Stimulated activated naive B cell treated with anti-CD40 and anti-IgM and Interleukin-4, amounts not matched to agents 10 μg/mL and 1 μg/mL and 100 μg/mL, for 72 hours (primary cell): Measurements from ENCODE around the gene DNMT3L.
"Not testable (repeated sequence)": the region's sequence is repeated elsewhere in the genome, so short reads cannot be mapped to it uniquely, and the experiment has no call there.

Source experiments
- ATAC-seq, 2 donors: fragments of 150-1000 bp; cut with Tn5 transposase; replicated peaks; 2 replicates each; pipeline ENCODE4 v1.10.0; 2021; ENCODE audit warnings: moderate library complexity in 1 of 2
- DNase-seq: peaks from one replicate; pipeline ENCODE4 v3.0.0; 2021
- H3K27ac Mint-ChIP-seq: one replicate; pipeline ENCODE4 v1.8.0; 2022; ENCODE audit warnings: mild to moderate bottlenecking, mixed read lengths
- H3K27me3 Mint-ChIP-seq, 2 donors: one replicate each; pipeline ENCODE4 v1.8.0; 2022; ENCODE audit warnings: mixed read lengths in 2 of 2
- H3K36me3 Mint-ChIP-seq, 2 donors: one replicate each; pipeline ENCODE4 v1.8.0; 2022; ENCODE audit warnings: mixed read lengths in 2 of 2, mild to moderate bottlenecking in 1 of 2
- H3K4me1 Mint-ChIP-seq, 2 donors: one replicate each; pipeline ENCODE4 v1.8.0; 2022; ENCODE audit warnings: mixed read lengths in 2 of 2, mild to moderate bottlenecking in 1 of 2
- H3K4me3 Mint-ChIP-seq, 2 donors: one replicate each; pipeline ENCODE4 v1.8.0; 2022; ENCODE audit warnings: mild to moderate bottlenecking in 2 of 2, mixed read lengths in 2 of 2, moderate library complexity in 1 of 2
- H3K9me3 Mint-ChIP-seq, 2 donors: one replicate each; pipeline ENCODE4 v1.8.0; 2022; ENCODE audit warnings: mixed read lengths in 2 of 2, mild to moderate bottlenecking in 1 of 2

DNMT3L gene

GRCh38 chr21:44259082-44259705, 2.5 kb downstream of the DNMT3L start:
- no peaks in the 10 kb centered on the region for H3K9me3 Mint-ChIP-seq
- H3K4me3 Mint-ChIP-seq = no peak overlapping the region
- peaks cover 4 to 5% of the 10 kb centered on the region in 2 donors for H3K4me1 Mint-ChIP-seq
- H3K27ac Mint-ChIP-seq = no peak overlapping the region
- H3K27me3 Mint-ChIP-seq = no peaks in the 10 kb centered on the region
- H3K36me3 Mint-ChIP-seq = no peaks in the 10 kb centered on the region
- DNase-seq = no peak
- ATAC-seq = no peak

DNA sequence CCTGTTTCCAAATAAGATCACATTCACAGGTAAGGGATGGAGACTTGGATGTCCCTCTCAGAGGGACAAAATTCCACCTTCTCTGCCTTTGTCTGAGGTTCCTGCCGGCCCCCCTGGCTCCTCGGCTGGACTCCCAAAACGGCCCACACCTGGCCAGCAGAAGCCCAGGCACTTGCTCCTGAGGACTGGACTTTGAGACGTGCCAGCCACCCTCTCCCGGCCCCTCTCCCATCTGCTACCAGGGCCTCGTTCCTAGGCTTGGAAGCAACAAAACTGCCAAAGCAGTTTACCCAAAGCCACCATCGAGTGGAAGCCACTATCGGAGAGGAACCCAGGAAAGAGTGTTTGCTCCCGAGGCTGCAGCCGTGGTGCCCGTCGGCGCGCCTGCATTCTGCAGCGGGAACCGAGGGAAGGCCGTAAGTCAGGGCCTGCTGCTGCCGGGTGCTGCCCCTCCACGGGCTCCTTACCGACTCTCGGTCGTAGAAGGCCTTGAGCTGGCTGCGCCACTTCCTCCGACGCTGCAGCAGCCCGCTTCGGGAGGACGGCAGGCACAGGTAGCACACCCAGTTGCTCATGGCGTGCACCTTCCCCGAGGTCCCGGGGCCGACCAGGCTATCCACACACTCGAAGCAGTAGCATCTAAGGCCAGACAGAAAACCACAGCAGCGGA, 3.5 kb downstream of the DNMT3L start:
- peaks cover 4 to 5% of the 10 kb centered on the region in 2 donors for H3K4me1 Mint-ChIP-seq
- no peak for DNase-seq
- H3K27me3 Mint-ChIP-seq = no peaks in the 10 kb centered on the region
- no peaks in the 10 kb centered on the region for H3K36me3 Mint-ChIP-seq
- H3K9me3 Mint-ChIP-seq = no peaks in the 10 kb centered on the region
- no peak overlapping the region for H3K4me3 Mint-ChIP-seq
- no peak for ATAC-seq
- H3K27ac Mint-ChIP-seq = no peak overlapping the region

DNA sequence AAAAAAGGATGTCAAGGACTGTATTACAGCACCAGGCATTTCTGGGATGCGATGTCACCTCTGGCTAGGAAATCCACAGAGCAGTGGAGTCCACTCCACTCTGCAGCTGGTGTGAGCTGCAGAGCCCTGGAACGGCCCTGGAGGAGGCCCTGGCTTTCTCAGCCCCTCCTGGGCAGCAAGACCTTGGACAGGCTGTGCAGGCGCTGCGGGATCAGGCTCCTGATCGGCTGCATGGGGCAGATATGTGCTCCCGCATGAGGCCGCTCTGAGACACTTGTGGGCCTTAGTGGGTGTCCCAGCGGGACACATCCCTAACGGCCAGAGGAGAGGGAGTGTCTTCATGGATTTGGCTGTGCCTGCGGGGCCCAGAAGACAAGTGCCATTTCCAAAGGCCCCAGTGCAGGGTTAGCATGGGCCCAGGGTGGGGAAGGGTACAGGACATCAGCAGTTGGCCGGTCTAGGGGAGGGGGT, 6.2 kb downstream of the DNMT3L start:
- Mint-ChIP-seq H3K36me3 (no peaks in the 10 kb centered on the region), H3K4me3 (no peak overlapping the region), H3K27me3 (no peaks in the 10 kb centered on the region), H3K27ac (no peak overlapping the region), H3K4me1 (peaks cover 4 to 5% of the 10 kb centered on the region in 2 donors), H3K9me3 (no peaks in the 10 kb centered on the region)
- no peak for DNase-seq
- no peak for ATAC-seq

DNA sequence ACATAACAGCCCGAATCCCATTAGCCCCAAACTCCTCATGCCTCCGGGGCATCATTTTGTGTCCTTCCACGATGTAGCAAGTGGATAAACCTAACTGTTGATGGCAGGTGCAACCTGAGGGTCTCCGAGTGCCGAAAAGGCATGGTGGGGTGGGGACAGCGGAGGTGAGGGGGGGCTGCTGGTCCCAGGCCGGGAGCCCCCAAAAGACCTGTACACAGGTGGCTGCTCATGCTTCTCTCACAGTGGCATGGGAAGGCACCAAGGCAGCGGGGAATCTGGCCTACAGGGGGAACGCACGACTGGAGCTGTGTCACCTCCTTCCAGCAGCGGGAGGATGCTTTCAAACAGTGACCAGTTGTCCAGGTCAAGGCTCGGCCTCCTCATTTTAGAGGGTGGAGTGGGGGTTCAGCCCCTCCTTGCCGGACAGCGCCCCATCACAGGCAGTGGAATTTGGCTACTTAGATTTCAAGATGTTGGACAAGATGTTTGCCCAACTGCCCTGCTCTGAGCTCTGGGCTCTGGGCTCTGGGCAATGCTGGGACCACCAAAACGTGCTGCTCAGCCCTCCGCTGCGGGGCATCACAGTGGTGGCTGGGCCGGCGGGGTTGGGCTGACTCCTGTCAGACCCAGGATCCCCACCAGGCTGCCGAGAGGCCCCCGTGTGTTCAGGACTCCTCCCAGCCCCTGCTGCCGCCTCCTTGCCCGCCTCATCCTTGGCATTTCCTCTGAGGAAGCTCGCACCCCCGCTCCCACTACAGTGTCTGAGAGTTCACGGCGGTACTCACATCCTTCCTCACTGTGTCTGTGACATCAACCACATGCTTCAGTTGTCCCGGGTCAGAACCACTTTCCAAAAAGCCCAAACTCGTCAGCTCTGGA, 7.6 kb downstream of the DNMT3L start:
- Mint-ChIP-seq H3K4me1 (peaks cover 4 to 5% of the 10 kb centered on the region in 2 donors), H3K9me3 (no peaks in the 10 kb centered on the region), H3K27me3 (no peaks in the 10 kb centered on the region), H3K4me3 (no peak overlapping the region), H3K27ac (peak overlapping the region; percentile 31), H3K36me3 (no peaks in the 10 kb centered on the region)
- DNase-seq (no peak), ATAC-seq (no peak)

DNA sequence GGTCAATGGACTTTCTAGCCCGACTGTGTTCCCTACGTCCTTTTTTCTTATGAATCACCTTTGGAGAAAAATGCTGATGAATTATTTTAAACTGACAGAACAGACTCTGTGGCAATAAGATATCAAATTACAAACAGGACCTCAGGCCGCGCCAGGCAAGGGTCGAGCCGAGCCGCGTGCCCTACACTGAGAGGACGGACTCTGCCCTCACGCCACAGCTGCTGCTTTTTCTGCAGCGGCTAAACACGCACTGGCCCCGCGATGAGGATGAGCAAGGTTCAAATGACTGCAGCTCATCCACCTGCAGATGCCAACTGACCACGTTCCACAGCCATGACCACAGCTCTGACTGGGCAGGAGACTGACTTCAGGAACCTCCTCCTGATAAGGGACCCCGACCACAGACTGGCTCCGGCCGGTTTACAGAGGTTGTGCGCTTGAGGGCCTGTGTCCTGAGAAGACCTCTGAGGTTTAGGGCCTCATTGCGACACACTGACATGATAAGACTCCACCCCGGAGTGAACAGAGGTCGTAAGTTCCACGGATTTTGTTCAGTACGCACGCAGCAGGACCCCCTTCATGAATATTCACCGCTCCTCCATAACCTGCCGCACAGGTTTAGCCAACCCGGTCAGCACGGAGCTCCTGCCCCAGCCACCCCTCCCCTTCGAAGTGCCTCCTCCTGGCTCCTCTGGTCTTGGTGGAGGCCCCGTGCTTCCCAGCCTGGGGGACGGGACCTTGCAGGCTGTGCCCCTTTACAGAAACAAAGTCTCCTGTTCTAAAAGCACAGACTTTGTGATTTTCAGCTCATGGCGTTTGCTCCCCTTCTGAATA, 12.3 kb downstream of the DNMT3L start:
- H3K4me1 Mint-ChIP-seq, H3K4me3 Mint-ChIP-seq, H3K27me3 Mint-ChIP-seq, ATAC-seq, DNase-seq, H3K36me3 Mint-ChIP-seq, H3K9me3 Mint-ChIP-seq, H3K27ac Mint-ChIP-seq: not testable (repeated sequence)

DNA sequence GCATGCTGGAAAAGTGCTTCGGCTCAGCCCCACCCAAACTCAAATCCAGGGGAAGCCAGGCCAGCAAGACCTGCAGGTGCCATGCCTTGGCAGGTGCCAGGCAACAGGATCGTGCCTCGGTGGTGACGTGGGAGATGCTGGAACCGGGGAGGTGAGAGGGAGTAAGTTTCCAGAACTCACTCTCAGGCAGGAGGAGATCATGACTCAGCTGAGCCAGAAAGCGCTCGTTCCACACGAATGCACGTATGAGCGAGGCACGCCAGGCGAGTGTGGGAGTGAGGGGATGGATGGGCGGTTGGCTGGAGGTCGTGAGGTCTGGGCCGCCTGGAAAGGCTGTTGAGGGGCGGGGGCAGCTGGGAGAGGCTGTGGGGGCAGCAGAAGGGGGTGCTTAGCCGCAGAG, 13.8 kb downstream of the DNMT3L start:
- not testable (repeated sequence) for H3K9me3 Mint-ChIP-seq, H3K4me3 Mint-ChIP-seq, H3K27ac Mint-ChIP-seq, ATAC-seq, H3K27me3 Mint-ChIP-seq, H3K36me3 Mint-ChIP-seq, H3K4me1 Mint-ChIP-seq, DNase-seq

GRCh38 chr21:44243980-44244379, 17.7 kb downstream of the DNMT3L start:
- not testable (repeated sequence) for H3K4me3 Mint-ChIP-seq, H3K9me3 Mint-ChIP-seq, H3K27me3 Mint-ChIP-seq, H3K4me1 Mint-ChIP-seq, H3K27ac Mint-ChIP-seq, DNase-seq, H3K36me3 Mint-ChIP-seq
- peak; percentile 59 to 61 for ATAC-seq

DNA sequence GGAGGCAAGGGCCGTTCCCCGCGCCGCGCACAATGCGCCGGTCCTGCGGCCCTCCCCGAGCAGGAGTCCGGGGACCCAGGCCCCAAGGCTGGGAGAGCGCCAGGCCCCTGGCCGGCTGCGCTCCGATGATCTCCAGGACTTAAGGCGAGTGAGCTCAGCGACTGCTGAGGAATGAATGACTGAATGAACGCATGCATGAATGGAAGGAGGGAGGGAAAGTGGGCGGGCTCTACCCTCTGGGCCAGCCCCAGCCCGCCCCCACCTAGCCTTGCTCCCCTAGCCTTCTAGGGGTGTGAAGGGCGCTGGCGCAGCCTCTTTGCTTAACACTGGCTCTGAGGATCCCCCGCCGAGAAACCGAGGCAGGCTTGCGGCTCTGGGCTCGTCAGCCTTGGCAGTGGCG, 20.4 kb downstream of the DNMT3L start:
- H3K27me3 Mint-ChIP-seq, H3K4me3 Mint-ChIP-seq, H3K4me1 Mint-ChIP-seq, DNase-seq, H3K9me3 Mint-ChIP-seq, H3K27ac Mint-ChIP-seq, H3K36me3 Mint-ChIP-seq: not testable (repeated sequence)
- ATAC-seq = peak; percentile 43 to 46

- not testable (repeated sequence) for DNase-seq, H3K27me3 Mint-ChIP-seq, H3K36me3 Mint-ChIP-seq, H3K9me3 Mint-ChIP-seq, H3K4me1 Mint-ChIP-seq, H3K4me3 Mint-ChIP-seq, H3K27ac Mint-ChIP-seq
- peak; percentile 38 to 53 for ATAC-seq
These were observed 20.9 kb downstream of the DNMT3L start, which contains the start of gene ICOSLG for GRCh38 chr21:44240842-44241241. Gene ICOSLG (minus strand): TSS chr21:44240943. CDS start chr21:44240817, 126 bp downstream.

DNA sequence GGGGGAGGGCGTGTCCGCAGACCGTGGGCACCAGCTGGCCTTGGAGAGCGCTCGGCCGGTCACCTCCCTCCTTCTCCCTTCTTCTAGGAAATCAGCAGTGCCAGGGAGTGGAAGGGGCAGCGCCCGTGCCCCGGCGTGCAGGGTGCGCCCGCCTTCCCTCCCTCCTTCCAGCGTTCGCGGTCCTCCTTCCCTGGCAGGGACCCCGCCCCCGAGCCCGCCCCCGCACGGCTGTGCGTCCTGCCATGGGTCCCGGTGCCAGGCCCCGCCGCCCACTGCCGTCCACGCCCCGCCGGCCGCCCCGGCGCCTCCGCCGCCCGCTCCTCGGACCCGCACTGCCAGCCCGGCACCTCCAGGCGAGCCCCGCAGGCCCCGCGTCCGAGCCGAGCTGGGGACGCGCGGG, 21.3 kb downstream of the DNMT3L start:
- H3K36me3 Mint-ChIP-seq, DNase-seq, H3K9me3 Mint-ChIP-seq, ATAC-seq, H3K4me3 Mint-ChIP-seq, H3K4me1 Mint-ChIP-seq, H3K27me3 Mint-ChIP-seq, H3K27ac Mint-ChIP-seq: not testable (repeated sequence)

DNA sequence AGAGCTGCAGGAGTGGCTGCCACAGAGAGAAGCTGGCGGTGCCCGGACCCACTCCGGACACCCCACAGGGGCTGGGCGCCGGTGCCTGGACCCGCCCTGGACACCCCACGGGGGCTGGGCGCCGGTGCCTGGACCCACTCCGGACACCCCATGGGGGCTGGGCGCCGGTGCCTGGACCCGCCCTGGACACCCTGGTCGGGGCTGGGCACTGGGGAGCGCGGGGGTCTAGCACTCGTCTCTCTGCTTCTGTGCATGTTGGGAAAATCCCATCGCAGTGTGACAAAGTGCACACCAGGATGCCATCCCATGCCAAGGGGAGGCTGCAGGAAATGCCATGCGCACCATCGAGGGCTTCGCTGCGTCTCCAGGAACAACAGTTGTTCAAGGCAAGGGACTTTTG, 32.1 kb downstream of the DNMT3L start:
- not testable (repeated sequence) for ATAC-seq, DNase-seq, H3K9me3 Mint-ChIP-seq, H3K27me3 Mint-ChIP-seq, H3K4me3 Mint-ChIP-seq, H3K4me1 Mint-ChIP-seq, H3K27ac Mint-ChIP-seq, H3K36me3 Mint-ChIP-seq

GRCh38 chr21:44228109-44228508, 33.6 kb downstream of the DNMT3L start:
- ATAC-seq, DNase-seq, H3K4me3 Mint-ChIP-seq, H3K4me1 Mint-ChIP-seq, H3K9me3 Mint-ChIP-seq, H3K27me3 Mint-ChIP-seq, H3K36me3 Mint-ChIP-seq, H3K27ac Mint-ChIP-seq: not testable (repeated sequence)

DNA sequence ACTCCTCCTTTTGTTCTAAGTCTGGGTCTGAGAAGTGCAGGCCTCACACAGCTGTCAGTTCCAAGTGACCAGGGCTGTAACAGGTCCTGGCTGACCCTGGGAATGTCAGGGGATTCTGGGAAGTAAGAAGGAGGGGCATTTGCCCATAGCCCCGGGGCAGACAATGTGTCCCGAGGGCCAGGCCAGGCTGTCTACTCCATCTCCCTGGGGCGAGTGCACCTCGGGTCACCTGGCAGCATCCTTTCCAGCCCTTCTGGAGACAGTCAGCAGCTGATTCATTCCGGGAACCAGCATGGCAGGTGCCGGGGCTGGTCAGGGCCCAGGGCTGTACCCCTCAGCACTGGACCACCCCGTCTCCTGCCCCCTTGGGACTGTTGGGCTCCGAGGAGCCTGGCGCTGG, 34.1 kb downstream of the DNMT3L start:
- not testable (repeated sequence) for H3K4me3 Mint-ChIP-seq, H3K27me3 Mint-ChIP-seq, DNase-seq, H3K36me3 Mint-ChIP-seq, H3K27ac Mint-ChIP-seq, ATAC-seq, H3K4me1 Mint-ChIP-seq, H3K9me3 Mint-ChIP-seq

- not testable (repeated sequence) for H3K27ac Mint-ChIP-seq, DNase-seq, H3K4me1 Mint-ChIP-seq, H3K27me3 Mint-ChIP-seq, H3K9me3 Mint-ChIP-seq, H3K4me3 Mint-ChIP-seq, H3K36me3 Mint-ChIP-seq
- peak in 1 of 2 donors; percentile 28 for ATAC-seq
These were observed 36.1 kb downstream of the DNMT3L start for GRCh38 chr21:44225605-44226004.
